NCI-H226 (cell line): ENCODE measurements around the gene TSC22D1.
"Not testable (repeated sequence)": the region's sequence is repeated elsewhere in the genome, so short reads cannot be mapped to it uniquely, and the experiment has no call there.

Source experiments
- DNase-seq: peaks from one replicate; pipeline ENCODE4 v3.0.0-alpha.2; 2015

Gene TSC22D1

GRCh38 chr13:44498969-44499368 lies 77.2 kb downstream of the TSC22D1 start:
- peak; percentile 65 for DNase-seq

- no peak for DNase-seq
These were observed 77.6 kb downstream of the TSC22D1 start for GRCh38 chr13:44498502-44498901.

GRCh38 chr13:44497801-44498200 lies 78.3 kb downstream of the TSC22D1 start:
- DNase-seq: no peak

GRCh38 chr13:44493213-44493812 lies 82.8 kb downstream of the TSC22D1 start:
- DNase-seq: no peak

GRCh38 chr13:44489751-44490150 lies 86.4 kb downstream of the TSC22D1 start:
- no peak for DNase-seq

GRCh38 chr13:44487989-44488388 lies 88.1 kb downstream of the TSC22D1 start:
- DNase-seq: no peak

- no peak for DNase-seq
These were observed 91.5 kb downstream of the TSC22D1 start for GRCh38 chr13:44484562-44485138.

GRCh38 chr13:44474122-44474910 lies 101.8 kb downstream of the TSC22D1 start:
- DNase-seq: no peak

GRCh38 chr13:44471686-44472085 lies 104.4 kb downstream of the TSC22D1 start:
- peak; percentile 77 for DNase-seq

- peak; percentile 60 for DNase-seq
These were observed 105.2 kb downstream of the TSC22D1 start for GRCh38 chr13:44470638-44471562.

GRCh38 chr13:44468874-44469273 lies 107.3 kb downstream of the TSC22D1 start:
- no peak for DNase-seq

GRCh38 chr13:44465318-44465717 lies 110.8 kb downstream of the TSC22D1 start:
- no peak for DNase-seq

GRCh38 chr13:44464471-44464870 lies 111.7 kb downstream of the TSC22D1 start:
- no peak for DNase-seq

GRCh38 chr13:44463759-44464158 lies 112.4 kb downstream of the TSC22D1 start:
- DNase-seq: no peak

- DNase-seq: no peak
These were observed 116.5 kb downstream of the TSC22D1 start for GRCh38 chr13:44459674-44460073.

- DNase-seq: no peak
These were observed 117.7 kb downstream of the TSC22D1 start for GRCh38 chr13:44458313-44458975.

- not testable (repeated sequence) for DNase-seq
These were observed 119.9 kb downstream of the TSC22D1 start for GRCh38 chr13:44456212-44456611.

GRCh38 chr13:44455769-44456168 lies 120.4 kb downstream of the TSC22D1 start:
- DNase-seq: no peak

- no peak for DNase-seq
These were observed 122.2 kb downstream of the TSC22D1 start for GRCh38 chr13:44453881-44454280.

- DNase-seq: no peak
These were observed 123.1 kb downstream of the TSC22D1 start for GRCh38 chr13:44453069-44453468.

GRCh38 chr13:44452418-44452817 lies 123.7 kb downstream of the TSC22D1 start:
- no peak for DNase-seq

GRCh38 chr13:44451651-44452050 lies 124.5 kb downstream of the TSC22D1 start:
- no peak for DNase-seq

GRCh38 chr13:44451126-44451525 lies 125.0 kb downstream of the TSC22D1 start:
- no peak for DNase-seq
